Peyer's patch (tissue), 4 donors: ENCODE results near the gene ZNF223. TPM values are rescaled to one million over a fixed set of nuclear protein-coding genes. Genes with fewer than 3 reads are reported as not detected.

ENCODE experiments used
- DNase-seq, 3 donors: peaks; one replicate each; pipeline ENCODE4 v3.0.0-alpha.2; 2017 to 2019
- H3K27ac ChIP-seq, 4 donors: fragments of 200-600 bp; sonication (generic); one replicate each; pipeline ENCODE4 v1.5.1; 2016 to 2019
- H3K27me3 ChIP-seq, 2 donors: fragments of 200-600 bp; sonication (generic); one replicate each; pipeline ENCODE4 v1.5.1; 2019
- H3K36me3 ChIP-seq, 3 donors: fragments of 200-600 bp; sonication (generic); one replicate each; pipeline ENCODE4 v1.5.1; 2016 to 2019
- H3K4me1 ChIP-seq, 4 donors: fragments of 200-600 bp; sonication (generic); one replicate each; pipeline ENCODE4 v1.5.1; 2016 to 2019
- H3K4me3 ChIP-seq, 4 donors: fragments of 200-600 bp; sonication (generic); 1 replicate in 3 of 4; 2 replicates in 1 of 4; pipeline ENCODE4 v1.5.1; 2016 to 2019; ENCODE audit warnings: mild to moderate bottlenecking in 1 of 4
- H3K9me3 ChIP-seq, 4 donors: fragments of 200-600 bp; sonication (generic); one replicate each; pipeline ENCODE4 v1.5.1; 2016 to 2019; ENCODE audit warnings: mild to moderate bottlenecking in 1 of 4
- CTCF ChIP-seq, 6 experiments: fragments of 450-650 bp in 4 of 6; fragments of 200-600 bp in 2 of 6; sonication (generic) in 1 of 6; IDR thresholded peaks; one replicate each; pipeline ENCODE4 v1.5.1; 2017 to 2019; ENCODE audit warnings: antibody characterized with exemption in 6 of 6, mild to moderate bottlenecking in 3 of 6, moderate library complexity in 1 of 6
- POLR2A ChIP-seq, 2 donors: fragments of 450-650 bp; IDR thresholded peaks; one replicate each; pipeline ENCODE4 v1.5.1; 2017; ENCODE audit warnings: antibody characterized with exemption in 2 of 2, mild to moderate bottlenecking in 2 of 2, moderate library complexity in 2 of 2
- total RNA-seq, 4 donors: library from RNA; depleted of rRNA; stranded (reverse); fragments of >200 nt; gene quantifications; one replicate each; pipeline ENCODE4 v1.1.0, GENCODE V29; 2016

Gene ZNF223
- total RNA-seq, 4 donors from 2014 or later, result 5.8 to 23.0 (median 8.1) TPM

DNA sequence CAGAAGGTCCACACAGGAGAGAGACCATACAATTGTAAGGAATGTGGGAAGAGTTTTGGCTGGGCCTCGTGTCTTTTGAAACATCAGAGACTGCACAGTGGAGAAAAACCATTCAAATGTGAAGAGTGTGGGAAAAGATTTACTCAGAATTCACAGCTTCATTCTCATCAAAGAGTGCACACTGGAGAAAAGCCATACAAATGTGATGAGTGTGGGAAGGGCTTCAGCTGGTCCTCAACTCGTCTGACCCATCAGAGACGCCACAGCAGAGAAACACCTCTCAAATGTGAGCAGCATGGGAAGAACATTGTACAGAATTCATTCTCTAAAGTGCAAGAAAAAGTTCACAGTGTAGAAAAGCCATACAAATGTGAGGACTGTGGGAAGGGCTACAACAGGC lies 55.9 kb downstream of the ZNF223 start:
- peaks cover 0 to 49% (median 12%) of the 10 kb centered on the region in 4 donors for H3K9me3 ChIP-seq
- TF ChIP-seq POLR2A (IDR thresholded peaks at IDR 0.05), result no peak

DNA sequence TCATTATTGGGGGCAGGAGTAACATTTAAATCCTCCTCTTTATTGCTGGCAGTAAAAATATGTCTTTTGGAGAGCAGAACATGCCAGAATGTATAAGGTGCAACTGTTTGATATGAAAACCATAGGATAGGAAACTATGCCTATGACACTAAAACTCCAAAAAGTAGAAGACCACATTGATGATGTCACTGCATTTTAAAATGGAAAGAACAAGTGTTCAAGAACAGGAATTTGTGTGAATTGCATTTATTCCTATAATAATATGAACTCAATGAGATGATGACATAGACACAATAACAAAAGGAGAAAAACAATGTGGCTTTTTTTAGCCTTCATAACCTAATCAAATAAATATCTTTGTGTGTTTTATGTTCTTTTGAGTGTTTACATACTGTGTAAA lies 57.6 kb downstream of the ZNF223 start:
- Histone ChIP-seq H3K4me3 (no peak overlapping the region), H3K27me3 (no peaks in the 10 kb centered on the region), H3K4me1 (peaks cover 0 to 16% (median 0%) of the 10 kb centered on the region in 4 donors), H3K27ac (no peak overlapping the region), H3K36me3 (peaks cover 0 to 36% (median 0%) of the 10 kb centered on the region in 3 donors), H3K9me3 (peaks cover 0 to 40% (median 12%) of the 10 kb centered on the region in 4 donors)
- no peak for TF ChIP-seq CTCF (IDR thresholded peaks at IDR 0.05)
- TF ChIP-seq POLR2A (IDR thresholded peaks at IDR 0.05), result no peak
- no peak for DNase-seq

More for the DNA sequence above, 55.9 kb downstream of the ZNF223 start:
- H3K36me3 ChIP-seq, result peaks cover 0 to 53% (median 0%) of the 10 kb centered on the region in 3 donors
- no peak overlapping the region for H3K4me3 ChIP-seq
- H3K4me1 ChIP-seq, result peaks cover 0 to 9% (median 0%) of the 10 kb centered on the region in 4 donors
- DNase-seq, result no peak
- H3K27me3 ChIP-seq, result no peaks in the 10 kb centered on the region
- H3K27ac ChIP-seq, result no peak overlapping the region

DNA sequence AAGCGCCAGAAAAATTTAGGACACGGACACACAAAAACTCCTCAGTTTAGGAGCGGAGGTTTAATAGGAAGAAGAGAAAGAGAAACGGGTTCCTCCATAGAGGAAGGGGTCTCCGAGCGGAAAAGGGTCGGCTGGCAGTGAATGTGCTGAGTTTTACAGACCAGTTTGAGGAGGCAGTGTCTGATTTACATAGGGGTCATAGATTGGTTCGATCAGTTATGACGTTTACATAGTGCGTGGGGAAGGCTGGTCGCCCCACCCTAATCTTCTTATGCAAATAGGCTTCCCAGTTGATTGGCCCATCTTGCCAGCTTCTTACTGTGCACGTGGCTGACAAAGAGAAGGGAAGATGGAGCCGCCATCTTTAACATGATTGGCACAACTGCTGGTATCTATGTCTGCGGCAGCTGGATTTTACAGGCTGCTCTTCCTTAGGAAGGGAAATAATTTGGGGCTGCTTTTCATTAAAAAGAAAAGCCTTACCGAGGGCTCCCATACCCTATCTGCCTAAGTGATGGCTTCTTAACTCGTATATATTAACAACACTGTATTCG lies 60.2 kb downstream of the ZNF223 start:
- H3K4me1 ChIP-seq, result peaks cover 0 to 19% (median 0%) of the 10 kb centered on the region in 4 donors
- H3K36me3 ChIP-seq, result peaks cover 0 to 18% (median 0%) of the 10 kb centered on the region in 3 donors
- DNase-seq, result no peak
- TF ChIP-seq POLR2A (IDR thresholded peaks at IDR 0.05) (no peak), CTCF (IDR thresholded peaks at IDR 0.05) (no peak)
- peak overlapping the region in 1 of 4 donors; percentile 62 for H3K4me3 ChIP-seq
- no peak overlapping the region for H3K27ac ChIP-seq
- H3K9me3 ChIP-seq, result peaks cover 0 to 26% (median 9%) of the 10 kb centered on the region in 4 donors
- H3K27me3 ChIP-seq, result no peaks in the 10 kb centered on the region

DNA sequence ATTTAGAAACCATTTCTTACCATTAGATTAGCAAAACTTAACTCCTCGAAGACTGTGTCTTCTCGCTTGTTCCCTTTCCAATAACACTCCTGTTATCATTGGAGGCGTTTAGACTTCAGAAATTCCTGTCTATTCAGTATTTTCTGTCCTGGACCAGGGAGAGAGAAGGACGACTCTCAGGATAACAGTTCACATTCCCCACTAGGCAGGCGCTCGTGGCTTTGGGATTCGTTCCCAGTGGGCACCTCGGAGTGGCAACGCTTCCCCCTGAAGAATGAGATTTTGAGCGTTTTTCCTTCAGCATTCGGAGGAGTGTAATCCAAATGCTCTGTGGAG lies 60.9 kb downstream of the ZNF223 start:
- no peak for DNase-seq
- peaks cover 0 to 19% (median 0%) of the 10 kb centered on the region in 4 donors for H3K4me1 ChIP-seq
- H3K9me3 ChIP-seq, result peaks cover 0 to 18% (median 5%) of the 10 kb centered on the region in 4 donors
- peak overlapping the region in 2 of 4 donors; percentile 28 to 69 for H3K27ac ChIP-seq
- H3K36me3 ChIP-seq, result peaks cover 0 to 21% (median 0%) of the 10 kb centered on the region in 3 donors
- H3K4me3 ChIP-seq, result peak overlapping the region; percentile 44 to 77 (median 63)
- no peaks in the 10 kb centered on the region for H3K27me3 ChIP-seq
- TF ChIP-seq CTCF (IDR thresholded peaks at IDR 0.05), result no peak
- TF ChIP-seq POLR2A (IDR thresholded peaks at IDR 0.05), result no peak

DNA sequence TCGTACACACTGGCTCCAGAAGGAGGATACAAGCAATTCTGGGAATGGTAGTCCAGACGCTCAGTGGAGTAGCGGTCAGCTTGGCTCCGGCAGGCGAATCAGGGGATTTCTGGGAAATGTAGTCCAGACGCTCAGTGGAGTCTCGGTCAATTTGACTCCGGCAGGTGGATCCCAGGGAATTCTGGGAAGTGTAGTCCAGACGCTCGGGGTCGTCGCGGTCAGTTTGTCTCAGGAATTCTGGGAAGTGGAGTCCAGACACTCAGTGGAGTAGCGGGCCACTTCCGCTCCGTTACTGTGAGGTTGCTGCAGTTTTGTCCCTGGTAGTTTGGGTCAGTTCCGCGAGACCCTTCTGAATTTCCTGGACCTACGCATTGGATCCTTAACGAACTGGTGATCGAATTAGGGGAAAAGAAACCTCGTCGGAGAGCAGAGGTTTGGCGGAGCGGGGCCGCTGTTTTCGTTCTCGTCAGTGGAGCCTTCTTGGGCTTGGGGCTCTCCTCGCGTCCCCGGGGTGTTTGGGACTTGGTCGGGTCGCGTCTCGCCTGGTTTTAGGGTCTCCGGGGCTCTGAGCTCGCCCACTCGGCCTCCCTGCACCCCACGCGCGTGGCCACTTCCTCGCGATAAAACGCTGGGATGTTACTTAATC lies 61.4 kb downstream of the ZNF223 start, which contains the start of gene ZNF225:
TSS of gene ZNF225 (plus strand) at position 262 of the 646 bp plus-strand sequence. CDS start 2,429 bp downstream, outside the sequence.
- DNase-seq, result peak; percentile 91 to 98 (median 93)
- peaks cover 0 to 13% (median 3%) of the 10 kb centered on the region in 4 donors for H3K9me3 ChIP-seq
- H3K36me3 ChIP-seq, result peaks cover 0 to 21% (median 0%) of the 10 kb centered on the region in 3 donors
- H3K4me3 ChIP-seq, result peak within 1 kb of the TSS; percentile 44 to 77 (median 63)
- H3K4me1 ChIP-seq, result peaks cover 0 to 19% (median 0%) of the 10 kb centered on the region in 4 donors
- no peaks in the 10 kb centered on the region for H3K27me3 ChIP-seq
- TF ChIP-seq POLR2A (IDR thresholded peaks at IDR 0.05) (peak in 1 of 2 donors; percentile 21), CTCF (IDR thresholded peaks at IDR 0.05) (peak in 2 of 6 experiments; percentile 19 to 25)
- peak within 1 kb of the TSS; percentile 3 to 72 (median 61) for H3K27ac ChIP-seq
